Nephron (organoid): ENCODE data around the gene AHSP.
"Not testable (repeated sequence)": the region's sequence is repeated elsewhere in the genome, so short reads cannot be mapped to it uniquely, and the experiment has no call there.

Experiments used
- H3K27ac Mint-ChIP-seq, 3 experiments: 2 replicates each; pipeline ENCODE4 v1.8.0; 2020; ENCODE audit warnings: mixed read lengths in 3 of 3, mild to moderate bottlenecking in 2 of 3, moderate library complexity in 1 of 3
- H3K27me3 Mint-ChIP-seq: 2 replicates; pipeline ENCODE4 v1.8.0; 2021; ENCODE audit warnings: low read depth, mild to moderate bottlenecking, moderate library complexity, mixed read lengths
- H3K36me3 Mint-ChIP-seq: 2 replicates; pipeline ENCODE4 v1.8.0; 2020; ENCODE audit warnings: low read depth, mixed read lengths
- H3K4me1 Mint-ChIP-seq: 2 replicates; pipeline ENCODE4 v1.8.0; 2020; ENCODE audit warnings: mixed read lengths
- H3K4me3 Mint-ChIP-seq, 3 experiments: 2 replicates each; pipeline ENCODE4 v1.8.0; 2020; ENCODE audit warnings: mild to moderate bottlenecking in 3 of 3, mixed read lengths in 3 of 3, moderate library complexity in 2 of 3
- H3K9me3 Mint-ChIP-seq: 2 replicates; pipeline ENCODE4 v1.8.0; 2020; ENCODE audit warnings: mixed read lengths
- CTCF ChIP-seq, 3 experiments: fragments of 200-600 bp; sonication (generic); IDR thresholded peaks; one replicate each; pipeline ENCODE4 v1.5.0; 2021; ENCODE audit warnings: antibody characterized with exemption in 3 of 3; ENCODE audit not compliant: unreplicated experiment in 3 of 3

Gene AHSP

DNA sequence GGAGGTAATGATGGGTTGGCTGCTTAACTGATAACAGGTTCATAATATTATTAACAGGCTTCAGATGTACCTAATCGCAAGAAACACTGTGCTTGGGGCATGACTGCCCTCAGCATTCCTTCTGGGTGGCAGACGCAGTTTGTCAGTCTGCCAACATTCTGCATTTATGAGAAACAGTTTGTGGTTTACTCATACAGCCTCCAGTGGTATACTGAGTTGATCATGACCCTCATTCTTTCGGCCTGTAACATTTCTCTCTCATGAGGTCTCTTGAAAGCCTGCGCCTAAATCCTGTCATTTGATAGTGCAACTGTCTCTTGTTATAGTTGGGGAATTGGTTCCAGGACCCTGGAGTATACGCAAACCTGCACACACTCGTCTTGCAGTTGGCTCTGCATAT, 14.6 kb upstream of the AHSP start:
- H3K9me3 Mint-ChIP-seq: peaks cover 4% of the 10 kb centered on the region
- TF ChIP-seq CTCF (IDR thresholded peaks at IDR 0.05; ENCODE audit: unreplicated experiment in 3 of 3): no peak
- no peaks in the 10 kb centered on the region for H3K36me3 Mint-ChIP-seq
- H3K27ac Mint-ChIP-seq: no peak overlapping the region
- H3K4me3 Mint-ChIP-seq: no peak overlapping the region
- H3K4me1 Mint-ChIP-seq: peaks cover 11% of the 10 kb centered on the region
- peaks cover 14% of the 10 kb centered on the region for H3K27me3 Mint-ChIP-seq

DNA sequence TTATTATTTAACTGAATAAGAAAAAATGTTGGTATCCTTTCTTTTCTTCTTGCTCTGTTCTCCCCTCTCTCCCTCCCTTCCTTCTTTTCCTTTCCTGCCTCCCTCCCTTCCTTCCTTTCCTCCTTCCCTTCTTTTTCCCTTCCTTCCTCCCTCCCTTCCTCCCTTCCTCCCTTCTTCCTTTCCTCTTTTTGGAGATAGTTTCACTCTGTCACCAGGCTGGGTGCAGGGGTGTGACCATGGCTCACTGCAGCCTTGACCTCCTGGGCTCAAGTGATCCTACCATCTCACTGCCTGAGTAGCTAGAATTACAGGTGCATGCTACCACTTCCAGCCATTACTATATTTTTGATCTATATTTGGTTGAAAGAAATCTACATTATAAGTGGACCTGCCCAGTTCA, 13.8 kb upstream of the AHSP start:
- Mint-ChIP-seq H3K9me3 (peaks cover 4% of the 10 kb centered on the region), H3K36me3 (no peaks in the 10 kb centered on the region), H3K4me1 (peaks cover 5% of the 10 kb centered on the region), H3K4me3 (no peak overlapping the region), H3K27me3 (peaks cover 14% of the 10 kb centered on the region), H3K27ac (no peak overlapping the region)
- no peak for TF ChIP-seq CTCF (IDR thresholded peaks at IDR 0.05; ENCODE audit: unreplicated experiment in 3 of 3)

GRCh38 chr16:31517800-31518402, 9.8 kb upstream of the AHSP start:
- TF ChIP-seq CTCF (IDR thresholded peaks at IDR 0.05; ENCODE audit: unreplicated experiment in 3 of 3): no peak
- H3K9me3 Mint-ChIP-seq: peaks cover 4% of the 10 kb centered on the region
- H3K27ac Mint-ChIP-seq: no peak overlapping the region
- peaks cover 19% of the 10 kb centered on the region for H3K27me3 Mint-ChIP-seq
- no peaks in the 10 kb centered on the region for H3K4me1 Mint-ChIP-seq
- H3K36me3 Mint-ChIP-seq: no peaks in the 10 kb centered on the region
- H3K4me3 Mint-ChIP-seq: no peak overlapping the region

GRCh38 chr16:31519759-31520431, 7.8 kb upstream of the AHSP start:
- Mint-ChIP-seq H3K27ac (no peak overlapping the region), H3K27me3 (peaks cover 27% of the 10 kb centered on the region), H3K4me1 (no peaks in the 10 kb centered on the region), H3K9me3 (peaks cover 4% of the 10 kb centered on the region), H3K36me3 (no peaks in the 10 kb centered on the region), H3K4me3 (no peak overlapping the region)
- TF ChIP-seq CTCF (IDR thresholded peaks at IDR 0.05; ENCODE audit: unreplicated experiment in 3 of 3): no peak

GRCh38 chr16:31521368-31521767, 6.3 kb upstream of the AHSP start:
- Mint-ChIP-seq H3K36me3 (no peaks in the 10 kb centered on the region), H3K9me3 (peaks cover under 1% of the 10 kb centered on the region), H3K4me1 (no peaks in the 10 kb centered on the region), H3K4me3 (no peak overlapping the region), H3K27ac (no peak overlapping the region), H3K27me3 (peaks cover 33% of the 10 kb centered on the region)
- no peak for TF ChIP-seq CTCF (IDR thresholded peaks at IDR 0.05; ENCODE audit: unreplicated experiment in 3 of 3)

DNA sequence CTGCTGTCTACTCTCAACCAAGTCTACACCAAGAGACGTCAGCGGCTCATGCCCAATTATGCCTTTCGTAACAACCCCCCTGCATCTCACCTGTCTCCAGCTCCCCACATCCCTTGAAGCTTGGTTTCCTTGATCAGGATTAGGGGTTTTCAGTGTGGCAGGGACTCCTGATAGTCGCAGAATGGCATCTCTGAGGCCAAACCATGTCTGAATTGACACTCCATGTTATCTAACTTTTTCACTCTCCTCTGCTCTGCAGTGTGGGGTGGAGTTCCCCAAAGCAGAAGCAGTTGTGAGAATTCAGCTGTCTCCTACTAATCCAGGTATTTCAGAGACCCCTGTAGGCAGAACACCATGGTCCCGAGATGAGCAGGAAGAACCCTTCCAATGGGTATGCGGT, 5.6 kb upstream of the AHSP start:
- Mint-ChIP-seq H3K27me3 (peaks cover 32% of the 10 kb centered on the region), H3K36me3 (no peaks in the 10 kb centered on the region), H3K4me1 (no peaks in the 10 kb centered on the region), H3K4me3 (no peak overlapping the region), H3K27ac (no peak overlapping the region), H3K9me3 (no peaks in the 10 kb centered on the region)
- TF ChIP-seq CTCF (IDR thresholded peaks at IDR 0.05; ENCODE audit: unreplicated experiment in 3 of 3): no peak

- H3K27me3 Mint-ChIP-seq: peaks cover 23% of the 10 kb centered on the region
- not testable (repeated sequence) for H3K4me3 Mint-ChIP-seq, H3K36me3 Mint-ChIP-seq, H3K4me1 Mint-ChIP-seq, H3K9me3 Mint-ChIP-seq, H3K27ac Mint-ChIP-seq
Observed at GRCh38 chr16:31523768-31524167, 3.9 kb upstream of the AHSP start.
